T-helper 2 cell treated with Interferon-gamma antibody and Interleukin-4, amounts not matched to agents 5 μg/mL and 100 μg/mL, for 36 hours (primary cell): ENCODE measurements around the gene SDCCAG8.

Source experiments
- DNase-seq: peaks from one replicate; pipeline ENCODE4 v3.0.0; 2021; ENCODE audit warnings: low spot score
- H3K27ac Mint-ChIP-seq: one replicate; pipeline ENCODE4 v1.8.0; 2021; ENCODE audit warnings: mild to moderate bottlenecking, mixed read lengths
- H3K27me3 Mint-ChIP-seq: one replicate; pipeline ENCODE4 v1.8.0; 2021; ENCODE audit warnings: low read depth, mixed read lengths
- H3K36me3 Mint-ChIP-seq: one replicate; pipeline ENCODE4 v1.8.0; 2021; ENCODE audit warnings: low read depth, mixed read lengths
- H3K4me1 Mint-ChIP-seq: one replicate; pipeline ENCODE4 v1.8.0; 2021; ENCODE audit warnings: low read depth, mixed read lengths
- H3K4me3 Mint-ChIP-seq: one replicate; pipeline ENCODE4 v1.8.0; 2022; ENCODE audit warnings: mild to moderate bottlenecking, moderate library complexity, mixed read lengths
- H3K9me3 Mint-ChIP-seq: one replicate; pipeline ENCODE4 v1.8.0; 2021; ENCODE audit warnings: mixed read lengths

SDCCAG8 gene

GRCh38 chr1:243523766-243524165, 267.9 kb downstream of the SDCCAG8 start:
- Mint-ChIP-seq H3K4me3 (no peak overlapping the region), H3K9me3 (peaks cover 5% of the 10 kb centered on the region), H3K36me3 (peaks cover 6% of the 10 kb centered on the region), H3K27me3 (no peaks in the 10 kb centered on the region), H3K27ac (no peak overlapping the region), H3K4me1 (peaks cover 8% of the 10 kb centered on the region)
- no peak for DNase-seq

GRCh38 chr1:243525085-243525487, 269.2 kb downstream of the SDCCAG8 start:
- no peak for DNase-seq
- peaks cover 6% of the 10 kb centered on the region for H3K9me3 Mint-ChIP-seq
- no peak overlapping the region for H3K27ac Mint-ChIP-seq
- no peaks in the 10 kb centered on the region for H3K27me3 Mint-ChIP-seq
- H3K36me3 Mint-ChIP-seq = peaks cover 8% of the 10 kb centered on the region
- H3K4me3 Mint-ChIP-seq = no peak overlapping the region
- H3K4me1 Mint-ChIP-seq = peaks cover 9% of the 10 kb centered on the region

- Mint-ChIP-seq H3K4me1 (peaks cover 9% of the 10 kb centered on the region), H3K4me3 (no peak overlapping the region), H3K36me3 (peaks cover 8% of the 10 kb centered on the region), H3K27ac (no peak overlapping the region), H3K9me3 (peaks cover 6% of the 10 kb centered on the region), H3K27me3 (no peaks in the 10 kb centered on the region)
- no peak for DNase-seq
These were observed 270.3 kb downstream of the SDCCAG8 start for GRCh38 chr1:243526180-243526579.

GRCh38 chr1:243528459-243529121, 272.7 kb downstream of the SDCCAG8 start:
- Mint-ChIP-seq H3K9me3 (peaks cover 6% of the 10 kb centered on the region), H3K27ac (no peak overlapping the region), H3K27me3 (no peaks in the 10 kb centered on the region), H3K4me3 (no peak overlapping the region), H3K36me3 (peaks cover 8% of the 10 kb centered on the region), H3K4me1 (peaks cover 7% of the 10 kb centered on the region)
- no peak for DNase-seq

GRCh38 chr1:243529512-243529911, 273.7 kb downstream of the SDCCAG8 start:
- no peak overlapping the region for H3K4me3 Mint-ChIP-seq
- peaks cover 6% of the 10 kb centered on the region for H3K4me1 Mint-ChIP-seq
- H3K9me3 Mint-ChIP-seq = peaks cover 10% of the 10 kb centered on the region
- peaks cover 8% of the 10 kb centered on the region for H3K36me3 Mint-ChIP-seq
- no peak for DNase-seq
- no peaks in the 10 kb centered on the region for H3K27me3 Mint-ChIP-seq
- H3K27ac Mint-ChIP-seq = no peak overlapping the region

- Mint-ChIP-seq H3K4me3 (no peak overlapping the region), H3K27me3 (no peaks in the 10 kb centered on the region), H3K27ac (no peak overlapping the region), H3K9me3 (peaks cover 3% of the 10 kb centered on the region), H3K4me1 (peaks cover under 1% of the 10 kb centered on the region), H3K36me3 (peaks cover 1% of the 10 kb centered on the region)
- DNase-seq = no peak
These were observed 279.2 kb downstream of the SDCCAG8 start for GRCh38 chr1:243535014-243535413.

GRCh38 chr1:243539636-243540035, 283.8 kb downstream of the SDCCAG8 start:
- no peak overlapping the region for H3K4me3 Mint-ChIP-seq
- no peak for DNase-seq

GRCh38 chr1:243542739-243543415, 287.0 kb downstream of the SDCCAG8 start:
- DNase-seq = no peak
- Mint-ChIP-seq H3K27me3 (no peaks in the 10 kb centered on the region), H3K4me1 (peaks cover 2% of the 10 kb centered on the region), H3K4me3 (no peak overlapping the region), H3K9me3 (peaks cover 4% of the 10 kb centered on the region), H3K36me3 (peaks cover 9% of the 10 kb centered on the region), H3K27ac (no peak overlapping the region)

More at GRCh38 chr1:243539636-243540035, 283.8 kb downstream of the SDCCAG8 start:
- Mint-ChIP-seq H3K27ac (no peak overlapping the region), H3K27me3 (no peaks in the 10 kb centered on the region), H3K4me1 (peaks cover 2% of the 10 kb centered on the region), H3K36me3 (peaks cover 9% of the 10 kb centered on the region), H3K9me3 (peaks cover 4% of the 10 kb centered on the region)

- Mint-ChIP-seq H3K27ac (no peak overlapping the region), H3K4me3 (no peak overlapping the region), H3K27me3 (no peaks in the 10 kb centered on the region), H3K4me1 (peaks cover 2% of the 10 kb centered on the region), H3K36me3 (peaks cover 7% of the 10 kb centered on the region), H3K9me3 (peaks cover 4% of the 10 kb centered on the region)
- no peak for DNase-seq
These were observed 287.7 kb downstream of the SDCCAG8 start for GRCh38 chr1:243543501-243543900.

- Mint-ChIP-seq H3K4me3 (no peak overlapping the region), H3K27me3 (no peaks in the 10 kb centered on the region), H3K27ac (no peak overlapping the region), H3K36me3 (peaks cover 5% of the 10 kb centered on the region), H3K4me1 (peaks cover 9% of the 10 kb centered on the region), H3K9me3 (peaks cover under 1% of the 10 kb centered on the region)
- DNase-seq = no peak
These were observed 290.6 kb downstream of the SDCCAG8 start for GRCh38 chr1:243546457-243546856.

GRCh38 chr1:243547891-243548290, 292.1 kb downstream of the SDCCAG8 start:
- H3K9me3 Mint-ChIP-seq = no peaks in the 10 kb centered on the region
- H3K4me1 Mint-ChIP-seq = peaks cover 9% of the 10 kb centered on the region
- H3K27me3 Mint-ChIP-seq = no peaks in the 10 kb centered on the region
- H3K27ac Mint-ChIP-seq = no peak overlapping the region
- H3K4me3 Mint-ChIP-seq = no peak overlapping the region
- H3K36me3 Mint-ChIP-seq = peaks cover 5% of the 10 kb centered on the region
- DNase-seq = no peak

GRCh38 chr1:243548516-243548915, 292.7 kb downstream of the SDCCAG8 start:
- Mint-ChIP-seq H3K4me1 (peaks cover 9% of the 10 kb centered on the region), H3K9me3 (no peaks in the 10 kb centered on the region), H3K36me3 (peaks cover 3% of the 10 kb centered on the region), H3K4me3 (no peak overlapping the region), H3K27me3 (no peaks in the 10 kb centered on the region), H3K27ac (no peak overlapping the region)
- no peak for DNase-seq

GRCh38 chr1:243549108-243549507, 293.3 kb downstream of the SDCCAG8 start:
- no peaks in the 10 kb centered on the region for H3K36me3 Mint-ChIP-seq
- no peak overlapping the region for H3K4me3 Mint-ChIP-seq
- no peak for DNase-seq
- H3K9me3 Mint-ChIP-seq = no peaks in the 10 kb centered on the region
- no peak overlapping the region for H3K27ac Mint-ChIP-seq
- no peaks in the 10 kb centered on the region for H3K27me3 Mint-ChIP-seq
- H3K4me1 Mint-ChIP-seq = peaks cover 9% of the 10 kb centered on the region
